ENCODE results near the gene PRKACA.

DNA sequence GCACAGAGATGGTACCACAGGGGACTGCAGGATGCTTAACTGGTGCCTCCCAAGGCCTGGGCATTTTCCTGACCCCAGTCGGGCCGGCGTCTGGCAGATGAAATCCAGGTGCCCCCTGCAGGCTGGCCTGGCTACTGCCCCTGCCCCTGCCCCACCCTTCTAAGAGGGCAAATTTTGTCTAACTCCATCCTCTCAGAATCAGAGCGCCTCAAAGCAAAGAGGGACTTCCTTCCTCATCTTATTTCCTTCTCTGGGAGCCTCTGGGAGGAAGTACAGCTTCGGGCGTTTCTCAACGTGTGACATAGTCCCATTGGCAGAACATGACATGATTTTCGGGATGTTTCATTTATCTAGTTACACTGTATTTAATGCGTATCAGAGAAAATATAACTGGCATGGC lies 2.7 kb downstream of the PRKACA start:
- TF ChIP-seq ZNF174 (tag by site-specific recombination; IDR thresholded peaks at IDR 0.05) = no peak
- TF ChIP-seq ZNF558 (tag by site-specific recombination; IDR thresholded peaks at IDR 0.05) = no peak

Data from HEK293 (cell line).